ENCODE measurements around the gene CTBP2. TPM values are rescaled to one million over a fixed set of nuclear protein-coding genes. Genes with fewer than 3 reads are reported as not detected.

CTBP2 gene
- total RNA-seq, 1 donor from 2014 or later = 57.3 TPM

GRCh38 chr10:125149680-125150047 lies 10.7 kb downstream of the CTBP2 start:
- no peak overlapping the region for H3K4me3 ChIP-seq (ENCODE audit: low read depth, low read length)
- TF ChIP-seq, protein P1, sequence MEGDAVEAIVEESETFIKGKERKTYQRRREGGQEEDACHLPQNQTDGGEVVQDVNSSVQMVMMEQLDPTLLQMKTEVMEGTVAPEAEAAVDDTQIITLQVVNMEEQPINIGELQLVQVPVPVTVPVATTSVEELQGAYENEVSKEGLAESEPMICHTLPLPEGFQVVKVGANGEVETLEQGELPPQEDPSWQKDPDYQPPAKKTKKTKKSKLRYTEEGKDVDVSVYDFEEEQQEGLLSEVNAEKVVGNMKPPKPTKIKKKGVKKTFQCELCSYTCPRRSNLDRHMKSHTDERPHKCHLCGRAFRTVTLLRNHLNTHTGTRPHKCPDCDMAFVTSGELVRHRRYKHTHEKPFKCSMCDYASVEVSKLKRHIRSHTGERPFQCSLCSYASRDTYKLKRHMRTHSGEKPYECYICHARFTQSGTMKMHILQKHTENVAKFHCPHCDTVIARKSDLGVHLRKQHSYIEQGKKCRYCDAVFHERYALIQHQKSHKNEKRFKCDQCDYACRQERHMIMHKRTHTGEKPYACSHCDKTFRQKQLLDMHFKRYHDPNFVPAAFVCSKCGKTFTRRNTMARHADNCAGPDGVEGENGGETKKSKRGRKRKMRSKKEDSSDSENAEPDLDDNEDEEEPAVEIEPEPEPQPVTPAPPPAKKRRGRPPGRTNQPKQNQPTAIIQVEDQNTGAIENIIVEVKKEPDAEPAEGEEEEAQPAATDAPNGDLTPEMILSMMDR (conservative IDR thresholded peaks at IDR 0.05; ENCODE audit: low read depth, low read length) = no peak
- DNase-seq (ENCODE audit: low read depth) = no peak

DNA sequence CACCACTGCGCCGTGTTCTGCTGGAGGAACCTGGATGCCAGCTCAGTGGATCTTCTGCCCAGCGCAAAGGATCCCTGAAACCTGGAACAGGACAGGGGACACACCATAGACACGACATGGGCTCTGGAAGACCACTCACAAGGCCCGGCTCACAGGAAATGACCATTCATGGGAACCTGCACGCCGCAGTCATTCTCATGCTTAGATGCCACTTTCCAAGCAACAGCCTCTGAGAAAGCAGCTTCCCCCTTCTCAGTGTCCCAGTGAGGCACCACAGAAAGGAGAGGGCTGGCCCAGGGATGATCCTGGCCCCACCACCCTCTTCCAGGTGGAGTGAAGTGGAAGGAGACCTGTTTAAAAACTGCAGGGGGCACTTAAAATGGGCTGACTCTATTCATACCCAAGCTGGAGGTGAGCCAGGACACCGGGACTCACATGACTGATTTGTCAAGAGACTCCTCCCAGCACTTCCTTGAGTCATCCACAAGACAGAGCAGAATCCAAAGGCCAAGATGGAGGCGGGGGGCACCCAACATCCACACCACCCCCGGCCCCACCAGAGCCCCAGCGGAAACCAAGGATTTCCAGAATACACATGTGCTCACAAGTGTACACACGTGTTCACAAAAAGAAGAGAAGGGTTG lies 11.2 kb downstream of the CTBP2 start:
- TF ChIP-seq, protein P1 (conservative IDR thresholded peaks at IDR 0.05; ENCODE audit: low read depth, low read length) = no peak
- no peak overlapping the region for H3K4me3 ChIP-seq (ENCODE audit: low read depth, low read length)
- no peak for DNase-seq (ENCODE audit: low read depth)

DNA sequence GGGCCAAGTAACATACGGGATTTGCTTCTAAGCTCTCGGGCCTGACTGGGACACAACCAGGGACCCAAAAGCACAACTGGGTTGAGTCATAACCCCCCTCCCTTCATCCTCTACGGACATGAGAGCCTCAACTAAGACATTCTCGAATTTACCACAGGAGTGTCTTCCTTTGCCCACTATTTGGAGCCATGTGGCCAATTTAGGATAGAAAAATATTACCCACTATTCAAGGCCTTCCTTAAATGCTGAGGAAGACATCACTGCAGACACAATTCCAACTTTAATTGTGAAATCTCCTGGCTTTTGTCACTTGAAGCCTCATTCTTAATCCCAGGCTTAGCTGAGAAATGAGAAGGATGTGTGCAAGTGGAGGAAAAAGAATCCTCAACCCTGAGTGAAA lies 11.8 kb downstream of the CTBP2 start:
- TF ChIP-seq, protein P1 (conservative IDR thresholded peaks at IDR 0.05; ENCODE audit: low read depth, low read length) = no peak

GRCh38 chr10:125147971-125148439 lies 12.4 kb downstream of the CTBP2 start:
- no peak overlapping the region for H3K4me3 ChIP-seq (ENCODE audit: low read depth, low read length)
- no peak for DNase-seq (ENCODE audit: low read depth)
- TF ChIP-seq, protein P1 (conservative IDR thresholded peaks at IDR 0.05; ENCODE audit: low read depth, low read length) = no peak

More for the DNA sequence above, 11.8 kb downstream of the CTBP2 start:
- no peak for DNase-seq (ENCODE audit: low read depth)
- no peak overlapping the region for H3K4me3 ChIP-seq (ENCODE audit: low read depth, low read length)

DNA sequence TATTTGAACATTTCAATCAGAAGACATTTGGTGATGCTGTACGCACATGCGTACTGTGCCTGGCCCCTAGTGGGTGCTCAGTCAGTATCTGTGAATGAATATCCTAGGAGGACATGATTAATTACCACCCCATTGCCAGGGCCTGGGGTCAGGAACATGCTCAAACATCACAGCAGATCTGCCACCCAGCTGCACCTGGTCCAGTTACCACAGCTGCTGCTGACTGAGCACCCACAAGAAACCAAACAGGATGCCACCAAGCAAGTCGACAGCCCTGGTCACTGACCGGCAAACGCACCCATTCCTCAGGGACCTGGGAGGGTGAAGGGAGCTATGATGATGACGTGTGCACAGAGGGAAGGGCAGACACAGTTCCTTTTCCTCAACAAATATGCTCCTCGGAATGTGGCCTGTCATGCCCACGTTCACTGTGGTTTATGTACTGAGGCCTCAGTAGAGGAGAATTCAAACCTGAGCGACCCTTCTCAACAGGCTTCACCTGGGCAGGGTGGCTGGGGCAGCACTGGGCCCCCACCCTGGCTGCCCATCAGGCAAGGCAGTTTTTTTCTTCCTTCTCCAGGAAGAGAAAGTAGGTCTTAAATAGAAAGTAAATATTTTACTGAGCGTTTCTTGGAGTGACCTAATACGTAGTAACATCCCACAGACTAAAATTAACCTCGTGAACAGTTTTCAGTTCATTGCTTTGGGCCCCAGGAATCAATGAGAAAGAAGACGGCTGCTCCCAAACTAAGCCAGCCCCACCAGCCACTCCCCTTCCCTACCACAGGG lies 13.4 kb downstream of the CTBP2 start:
- no peak for DNase-seq (ENCODE audit: low read depth)
- TF ChIP-seq, protein P1 (conservative IDR thresholded peaks at IDR 0.05; ENCODE audit: low read depth, low read length) = no peak
- H3K4me3 ChIP-seq (ENCODE audit: low read depth, low read length) = peak overlapping the region; percentile 47

GRCh38 chr10:125145636-125146035 lies 14.7 kb downstream of the CTBP2 start:
- H3K4me3 ChIP-seq (ENCODE audit: low read depth, low read length) = no peak overlapping the region
- no peak for DNase-seq (ENCODE audit: low read depth)
- TF ChIP-seq, protein P1 (conservative IDR thresholded peaks at IDR 0.05; ENCODE audit: low read depth, low read length) = no peak
